HFFc6 (cell line): ENCODE data around the gene MSH2. TPM values are rescaled to one million over a fixed set of nuclear protein-coding genes. Genes with fewer than 3 reads are reported as not detected.
"Not testable (repeated sequence)": the region's sequence is repeated elsewhere in the genome, so short reads cannot be mapped to it uniquely, and the experiment has no call there.

Source experiments
- DNase-seq: peaks from one replicate; pipeline ENCODE4 v3.0.0-alpha.2; 2018
- H3K27ac Mint-ChIP-seq: 2 replicates; pipeline ENCODE4 v1.8.0; 2020; ENCODE audit warnings: mild to moderate bottlenecking, mixed read lengths
- H3K27me3 Mint-ChIP-seq: 2 replicates; pipeline ENCODE4 v1.8.0; 2021; ENCODE audit warnings: mild to moderate bottlenecking, moderate library complexity, mixed read lengths; ENCODE audit not compliant: insufficient read depth
- H3K36me3 Mint-ChIP-seq: 2 replicates; pipeline ENCODE4 v1.8.0; 2021; ENCODE audit warnings: low read depth, mixed read lengths
- H3K4me1 Mint-ChIP-seq: 2 replicates; pipeline ENCODE4 v1.8.0; 2020; ENCODE audit warnings: low read depth, mixed read lengths
- H3K4me3 Mint-ChIP-seq: 2 replicates; pipeline ENCODE4 v1.8.0; 2020; ENCODE audit warnings: mild to moderate bottlenecking, moderate library complexity, mixed read lengths
- H3K9me3 Mint-ChIP-seq: 2 replicates; pipeline ENCODE4 v1.8.0; 2020; ENCODE audit warnings: mild to moderate bottlenecking, mixed read lengths
- CTCF ChIP-seq: fragments of 200-600 bp; sonication (generic); IDR thresholded peaks from 2 replicates; pipeline ENCODE4 v1.5.0; 2021; ENCODE audit warnings: antibody characterized with exemption, mild to moderate bottlenecking
- total RNA-seq, 6 experiments: library from RNA; stranded (reverse); fragmentation: NEBNext Ultra II Directional; extraction: Animal tissue kit (Norgen Biotek cat#: 25700); gene quantifications; 2 replicates in 1 of 6; 3 replicates in 5 of 6; pipeline ENCODE4 v1.2.3, GENCODE V29; 2021

Gene MSH2
- total RNA-seq, 6 experiments from 2014 or later: 14.4 to 22.0 (median 20.5) TPM

GRCh38 chr2:47403609-47404193 is 745 bp downstream of the MSH2 start:
- no peaks in the 10 kb centered on the region for H3K27me3 Mint-ChIP-seq
- no peak for DNase-seq
- peaks cover 20% of the 10 kb centered on the region for H3K4me1 Mint-ChIP-seq
- peaks cover 18% of the 10 kb centered on the region for H3K36me3 Mint-ChIP-seq
- peak overlapping the region; percentile 93 for H3K4me3 Mint-ChIP-seq
- peak overlapping the region; percentile 22 for H3K27ac Mint-ChIP-seq
- no peaks in the 10 kb centered on the region for H3K9me3 Mint-ChIP-seq
- TF ChIP-seq CTCF: no peak

GRCh38 chr2:47404356-47404755 is 1.4 kb downstream of the MSH2 start:
- no peak for TF ChIP-seq CTCF
- Mint-ChIP-seq H3K27me3 (no peaks in the 10 kb centered on the region), H3K4me3 (peak overlapping the region; percentile 93), H3K36me3 (peaks cover 18% of the 10 kb centered on the region), H3K9me3 (no peaks in the 10 kb centered on the region), H3K27ac (no peak overlapping the region), H3K4me1 (peaks cover 20% of the 10 kb centered on the region)
- no peak for DNase-seq

- Mint-ChIP-seq H3K9me3 (no peaks in the 10 kb centered on the region), H3K36me3 (peaks cover 21% of the 10 kb centered on the region), H3K27me3 (no peaks in the 10 kb centered on the region), H3K27ac (no peak overlapping the region), H3K4me1 (peaks cover 20% of the 10 kb centered on the region), H3K4me3 (no peak overlapping the region)
- DNase-seq: no peak
- no peak for TF ChIP-seq CTCF
Measured at GRCh38 chr2:47405757-47406156, 2.8 kb downstream of the MSH2 start.

- not testable (repeated sequence) for H3K4me3 Mint-ChIP-seq, H3K27ac Mint-ChIP-seq, H3K9me3 Mint-ChIP-seq, H3K27me3 Mint-ChIP-seq, DNase-seq
- Mint-ChIP-seq H3K4me1 (peaks cover 20% of the 10 kb centered on the region), H3K36me3 (peaks cover 21% of the 10 kb centered on the region)
Measured at GRCh38 chr2:47406649-47407330, 3.8 kb downstream of the MSH2 start.

- not testable (repeated sequence) for DNase-seq, H3K4me1 Mint-ChIP-seq, H3K4me3 Mint-ChIP-seq, H3K27me3 Mint-ChIP-seq, H3K27ac Mint-ChIP-seq, H3K9me3 Mint-ChIP-seq
- peaks cover 21% of the 10 kb centered on the region for H3K36me3 Mint-ChIP-seq
Measured at GRCh38 chr2:47407976-47408375, 5.0 kb downstream of the MSH2 start.

GRCh38 chr2:47414682-47415458 is 11.9 kb downstream of the MSH2 start:
- TF ChIP-seq CTCF: no peak
- H3K4me1 Mint-ChIP-seq: no peaks in the 10 kb centered on the region
- no peak for DNase-seq
- H3K9me3 Mint-ChIP-seq: no peaks in the 10 kb centered on the region
- no peak overlapping the region for H3K4me3 Mint-ChIP-seq
- H3K27ac Mint-ChIP-seq: no peak overlapping the region
- no peaks in the 10 kb centered on the region for H3K27me3 Mint-ChIP-seq
- peaks cover 7% of the 10 kb centered on the region; the same call in 1 of the 2 replicates for H3K36me3 Mint-ChIP-seq
